Measurements from ENCODE around the gene GLIPR1L1. TPM values are rescaled to one million over a fixed set of nuclear protein-coding genes. Genes with fewer than 3 reads are reported as not detected.

The GLIPR1L1 gene
- total RNA-seq (not detected in 2 replicates), polyA plus RNA-seq (not detected in 2 replicates)

- Histone ChIP-seq H3K27ac (no peak within 1 kb of the TSS), H3K27me3 (no peaks in the 10 kb centered on the region), H3K36me3 (no peaks in the 10 kb centered on the region), H3K9me3 (ENCODE audit: low read depth) (no peaks in the 10 kb centered on the region), H3K4me1 (ENCODE audit: low read depth) (peaks cover 2% of the 10 kb centered on the region), H3K4me3 (peak within 1 kb of the TSS; percentile 9)
- TF ChIP-seq CTCF (IDR thresholded peaks at IDR 0.05; ENCODE audit: low read depth, low read length) = peak; percentile 85
- peak; percentile 90 to 94 for DNase-seq (ENCODE audit: low read depth in 1 of 2, low spot score in 1 of 2)
These were observed at the start of gene GLIPR1L1 for GRCh38 chr12:75334384-75335030. Gene GLIPR1L1, plus strand, starts transcription at chr12:75334670. Its CDS starts 59 bp downstream, at chr12:75334729.

GRCh38 chr12:75288860-75289259 is 45.6 kb upstream of the GLIPR1L1 start:
- Histone ChIP-seq H3K4me1 (ENCODE audit: low read depth) (no peaks in the 10 kb centered on the region), H3K27me3 (no peaks in the 10 kb centered on the region), H3K36me3 (no peaks in the 10 kb centered on the region), H3K4me3 (no peak overlapping the region), H3K9me3 (ENCODE audit: low read depth) (no peaks in the 10 kb centered on the region), H3K27ac (no peak overlapping the region)
- no peak for TF ChIP-seq CTCF (IDR thresholded peaks at IDR 0.05; ENCODE audit: low read depth, low read length)
- DNase-seq (ENCODE audit: low read depth in 1 of 2, low spot score in 1 of 2) = no peak

DNA sequence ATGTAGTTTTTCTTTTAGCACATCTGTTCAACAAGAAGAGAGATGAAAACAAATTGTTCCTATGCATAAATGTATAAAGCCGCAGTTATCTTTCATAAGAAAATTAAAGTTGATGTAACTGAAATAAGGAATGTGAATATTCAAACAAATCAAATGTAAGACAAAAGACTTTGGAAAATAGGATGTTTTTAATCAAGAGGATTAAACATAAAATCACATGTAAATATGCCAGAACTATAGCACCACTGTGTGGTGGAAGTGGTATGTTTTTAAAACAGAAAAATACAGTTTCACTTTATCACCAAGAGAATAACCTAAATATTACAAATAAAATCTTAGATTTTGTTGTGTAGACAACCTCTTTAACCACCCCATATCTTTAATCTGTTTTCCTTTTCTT is 44.7 kb upstream of the GLIPR1L1 start:
- H3K9me3 ChIP-seq (ENCODE audit: low read depth) = no peaks in the 10 kb centered on the region
- peak in 1 of 2 donors; percentile 19 for DNase-seq (ENCODE audit: low read depth in 1 of 2, low spot score in 1 of 2)
- H3K27ac ChIP-seq = no peak overlapping the region
- TF ChIP-seq CTCF (IDR thresholded peaks at IDR 0.05; ENCODE audit: low read depth, low read length) = peak; percentile 25
- H3K4me3 ChIP-seq = no peak overlapping the region
- no peaks in the 10 kb centered on the region for H3K36me3 ChIP-seq
- H3K27me3 ChIP-seq = no peaks in the 10 kb centered on the region
- no peaks in the 10 kb centered on the region for H3K4me1 ChIP-seq (ENCODE audit: low read depth)

- no peaks in the 10 kb centered on the region for H3K27me3 ChIP-seq
- TF ChIP-seq CTCF (IDR thresholded peaks at IDR 0.05; ENCODE audit: low read depth, low read length) = no peak
- H3K4me3 ChIP-seq = no peak overlapping the region
- H3K9me3 ChIP-seq (ENCODE audit: low read depth) = no peaks in the 10 kb centered on the region
- no peak overlapping the region for H3K27ac ChIP-seq
- DNase-seq (ENCODE audit: low read depth in 1 of 2, low spot score in 1 of 2) = no peak
- no peaks in the 10 kb centered on the region for H3K4me1 ChIP-seq (ENCODE audit: low read depth)
- H3K36me3 ChIP-seq = no peaks in the 10 kb centered on the region
These were observed 43.5 kb upstream of the GLIPR1L1 start for GRCh38 chr12:75291014-75291413.

- no peaks in the 10 kb centered on the region for H3K36me3 ChIP-seq
- H3K4me3 ChIP-seq = no peak overlapping the region
- no peaks in the 10 kb centered on the region for H3K27me3 ChIP-seq
- no peak for DNase-seq (ENCODE audit: low read depth in 1 of 2, low spot score in 1 of 2)
- H3K27ac ChIP-seq = no peak overlapping the region
- no peaks in the 10 kb centered on the region for H3K9me3 ChIP-seq (ENCODE audit: low read depth)
- no peaks in the 10 kb centered on the region for H3K4me1 ChIP-seq (ENCODE audit: low read depth)
- no peak for TF ChIP-seq CTCF (IDR thresholded peaks at IDR 0.05; ENCODE audit: low read depth, low read length)
These were observed 40.1 kb upstream of the GLIPR1L1 start for GRCh38 chr12:75294336-75294735.

All from cardiac muscle cell (in vitro differentiated cells and primary cell).